Measurements from ENCODE around the gene BTNL3. TPM values are rescaled to one million over a fixed set of nuclear protein-coding genes. Genes with fewer than 3 reads are reported as not detected.

The BTNL3 gene
- total and polyA plus RNA-seq, 2 donors (not counting 3 experiments of a cell fraction or from before 2014, with no cell fraction given) = not detected

DNA sequence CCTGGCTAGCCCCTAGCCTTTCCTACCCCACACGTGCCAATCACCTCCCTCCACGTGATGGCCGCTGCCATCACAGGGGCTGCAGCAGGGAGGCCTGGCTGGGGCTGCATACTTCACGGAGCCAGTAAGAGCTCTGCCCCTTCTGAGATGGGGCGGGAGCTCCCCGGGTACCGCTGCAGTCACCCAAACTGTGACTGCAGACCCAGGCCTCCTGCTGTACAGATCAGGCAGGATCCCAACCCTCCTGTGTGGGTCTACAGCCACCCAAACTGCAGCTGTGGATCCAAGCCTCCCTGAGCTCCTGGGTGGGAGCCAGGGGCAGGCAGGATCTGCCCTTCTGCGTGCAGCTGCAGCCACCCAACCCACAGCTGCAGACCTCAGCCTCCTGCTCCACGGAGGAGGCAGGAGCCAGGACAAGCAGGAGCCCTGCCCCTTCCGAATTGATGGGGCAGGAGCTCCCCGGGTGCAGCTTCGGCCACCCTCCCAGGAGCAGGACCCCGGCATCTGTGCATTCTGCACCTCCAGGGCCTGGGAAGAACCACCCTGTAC lies 48.2 kb downstream of the BTNL3 start:
- POLR2A ChIA-PET = no interaction called here
- CTCF ChIA-PET = no interaction called here

More for the DNA sequence above, 48.2 kb downstream of the BTNL3 start:
- no peaks in the 10 kb centered on the region for H3K4me1 ChIP-seq (ENCODE audit: control insufficient read depth, extremely low read depth, insufficient read depth, low read length)
- H3K79me2 ChIP-seq (ENCODE audit: control insufficient read depth, insufficient read depth, low read length) = no peaks in the 10 kb centered on the region
- no peak overlapping the region for H3K9ac ChIP-seq (replicated peaks; ENCODE audit: extremely low read depth, insufficient read depth, low read length)
- no peaks in the 10 kb centered on the region for H3K36me3 ChIP-seq (ENCODE audit: control insufficient read depth in 2 of 2, extremely low read depth in 1 of 2, insufficient read depth in 2 of 2, low read length in 2 of 2)
- H4K20me1 ChIP-seq (replicated peaks; ENCODE audit: control insufficient read depth, extremely low read depth, insufficient read depth, low read length) = no peaks in the 10 kb centered on the region
- no peak for TF ChIP-seq FOS (IDR thresholded peaks at IDR 0.05; ENCODE audit: borderline replicate concordance, insufficient read depth, low read length)
- no peak for TF ChIP-seq POLR2AphosphoS5 (IDR thresholded peaks at IDR 0.05; ENCODE audit: insufficient read depth, low read depth, low read length)
- TF ChIP-seq, protein P1, sequence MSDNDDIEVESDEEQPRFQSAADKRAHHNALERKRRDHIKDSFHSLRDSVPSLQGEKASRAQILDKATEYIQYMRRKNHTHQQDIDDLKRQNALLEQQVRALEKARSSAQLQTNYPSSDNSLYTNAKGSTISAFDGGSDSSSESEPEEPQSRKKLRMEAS (IDR thresholded peaks at IDR 0.05; ENCODE audit: insufficient read depth, insufficient read length) = no peak
- TF ChIP-seq MYC (IDR thresholded peaks at IDR 0.05; ENCODE audit: low read depth, low read length) = no peak
- TF ChIP-seq GATA2 (IDR thresholded peaks at IDR 0.05; ENCODE audit: insufficient read depth, insufficient read length, low read depth, low read length) = no peak
- TF ChIP-seq POLR2A (IDR thresholded peaks at IDR 0.05; ENCODE audit: low read depth, low read length) = no peak
- TF ChIP-seq, protein P2, sequence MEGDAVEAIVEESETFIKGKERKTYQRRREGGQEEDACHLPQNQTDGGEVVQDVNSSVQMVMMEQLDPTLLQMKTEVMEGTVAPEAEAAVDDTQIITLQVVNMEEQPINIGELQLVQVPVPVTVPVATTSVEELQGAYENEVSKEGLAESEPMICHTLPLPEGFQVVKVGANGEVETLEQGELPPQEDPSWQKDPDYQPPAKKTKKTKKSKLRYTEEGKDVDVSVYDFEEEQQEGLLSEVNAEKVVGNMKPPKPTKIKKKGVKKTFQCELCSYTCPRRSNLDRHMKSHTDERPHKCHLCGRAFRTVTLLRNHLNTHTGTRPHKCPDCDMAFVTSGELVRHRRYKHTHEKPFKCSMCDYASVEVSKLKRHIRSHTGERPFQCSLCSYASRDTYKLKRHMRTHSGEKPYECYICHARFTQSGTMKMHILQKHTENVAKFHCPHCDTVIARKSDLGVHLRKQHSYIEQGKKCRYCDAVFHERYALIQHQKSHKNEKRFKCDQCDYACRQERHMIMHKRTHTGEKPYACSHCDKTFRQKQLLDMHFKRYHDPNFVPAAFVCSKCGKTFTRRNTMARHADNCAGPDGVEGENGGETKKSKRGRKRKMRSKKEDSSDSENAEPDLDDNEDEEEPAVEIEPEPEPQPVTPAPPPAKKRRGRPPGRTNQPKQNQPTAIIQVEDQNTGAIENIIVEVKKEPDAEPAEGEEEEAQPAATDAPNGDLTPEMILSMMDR (IDR thresholded peaks at IDR 0.05; ENCODE audit: extremely low read depth in 1 of 2, insufficient read depth in 1 of 2, low read depth in 1 of 2, low read length in 2 of 2) = no peak
- no peak for TF ChIP-seq JUN (IDR thresholded peaks at IDR 0.05; ENCODE audit: borderline replicate concordance, insufficient read depth, insufficient read length, low read depth)
- TF ChIP-seq EZH2 (IDR thresholded peaks at IDR 0.05; ENCODE audit: borderline replicate concordance, low read depth, low read length, severe bottlenecking) = no peak
- no TSS peak for BruUV-seq (replicated peaks)
- H3K27me3 ChIP-seq (ENCODE audit: control insufficient read depth in 2 of 2, insufficient read depth in 2 of 2, low read length in 2 of 2) = no peaks in the 10 kb centered on the region
- no peak overlapping the region for H3K4me3 ChIP-seq (replicated peaks in 1 of 3; ENCODE audit: insufficient read depth in 1 of 3, low read depth in 1 of 3, low read length in 3 of 3)
- no peaks in the 10 kb centered on the region for H3K9me3 ChIP-seq (replicated peaks; ENCODE audit: control insufficient read depth, insufficient read depth, low read length)
- no peak for FAIRE-seq
- no peak for DNase-seq (ENCODE audit: low read depth, low spot score)
- no peak overlapping the region for H2AFZ ChIP-seq (ENCODE audit: low read depth, low read length)
- intact Hi-C loops (cut with micrococcal nuclease) (no loop called here), dilution Hi-C loops (cut with MboI; ENCODE audit: extremely low pct_ligation_motif_present, low sequenced_read_pairs) (no loop called here)
- H3K9me1 ChIP-seq (replicated peaks; ENCODE audit: control insufficient read depth, extremely low read depth, insufficient read depth, low read length) = no peaks in the 10 kb centered on the region
- no peak overlapping the region for H3K4me2 ChIP-seq (ENCODE audit: insufficient read depth, low read length)
- no peak overlapping the region for H3K27ac ChIP-seq (ENCODE audit: insufficient read depth, low read depth, low read length)
